DND-41 (cell line): Measurements from ENCODE around the gene MVK.

Experiments
- EZH2 ChIP-seq: IDR thresholded peaks from 3 replicates; pipeline ENCODE4 v1.6.1; 2012; ENCODE audit warnings: borderline replicate concordance, low read depth, mild to moderate bottlenecking, moderate library complexity, low read length, inconsistent platforms; ENCODE audit not compliant: severe bottlenecking
- TF ChIP-seq, protein P1 (sequence below): IDR thresholded peaks from 2 replicates; pipeline ENCODE4 v1.5.1; 2012; ENCODE audit warnings: borderline replicate concordance, low read length, moderate library complexity, mild to moderate bottlenecking; ENCODE audit not compliant: poor library complexity, severe bottlenecking; ENCODE audit errors: extremely low read depth

DNA sequence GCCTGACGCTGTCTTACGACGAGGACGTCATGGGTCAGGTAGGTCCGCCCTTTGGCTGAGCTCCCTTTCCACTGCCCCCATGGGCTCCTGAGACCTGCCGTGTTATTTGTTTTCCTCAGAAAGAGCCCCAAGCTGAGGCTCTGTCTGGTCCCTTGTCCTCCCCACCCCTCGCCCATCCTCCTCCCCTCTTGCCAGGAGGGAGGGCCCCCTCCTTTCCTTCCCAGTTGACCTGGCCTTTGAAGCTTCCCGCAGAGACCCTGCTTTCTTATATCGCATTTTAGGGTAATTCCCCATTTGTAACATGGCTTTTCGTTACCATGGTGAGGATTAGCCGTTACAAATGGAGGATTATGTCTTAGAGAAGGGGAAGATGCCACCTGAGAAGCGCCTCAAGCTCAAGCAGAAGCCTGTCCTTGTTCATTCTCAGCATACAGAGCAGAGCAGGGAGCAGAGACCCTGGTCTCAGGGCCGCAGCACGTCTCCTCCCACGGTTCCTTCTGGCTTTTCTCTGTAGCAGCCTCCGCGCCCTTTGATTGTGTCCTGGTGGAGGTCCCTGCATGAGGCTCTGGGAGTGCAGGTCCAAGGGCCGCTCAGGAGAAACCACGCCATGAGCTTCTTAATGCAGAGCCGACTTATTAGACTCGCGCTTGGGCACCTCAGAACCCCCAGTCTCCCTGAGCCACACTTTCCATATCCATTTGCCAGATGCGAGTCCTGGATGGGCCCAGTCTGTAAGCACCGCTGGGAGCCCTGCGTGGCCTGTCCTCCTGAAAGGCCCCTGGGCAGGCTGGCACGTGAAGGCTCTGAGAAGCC is 48.9 kb upstream of the MVK start:
- TF ChIP-seq, protein P1, sequence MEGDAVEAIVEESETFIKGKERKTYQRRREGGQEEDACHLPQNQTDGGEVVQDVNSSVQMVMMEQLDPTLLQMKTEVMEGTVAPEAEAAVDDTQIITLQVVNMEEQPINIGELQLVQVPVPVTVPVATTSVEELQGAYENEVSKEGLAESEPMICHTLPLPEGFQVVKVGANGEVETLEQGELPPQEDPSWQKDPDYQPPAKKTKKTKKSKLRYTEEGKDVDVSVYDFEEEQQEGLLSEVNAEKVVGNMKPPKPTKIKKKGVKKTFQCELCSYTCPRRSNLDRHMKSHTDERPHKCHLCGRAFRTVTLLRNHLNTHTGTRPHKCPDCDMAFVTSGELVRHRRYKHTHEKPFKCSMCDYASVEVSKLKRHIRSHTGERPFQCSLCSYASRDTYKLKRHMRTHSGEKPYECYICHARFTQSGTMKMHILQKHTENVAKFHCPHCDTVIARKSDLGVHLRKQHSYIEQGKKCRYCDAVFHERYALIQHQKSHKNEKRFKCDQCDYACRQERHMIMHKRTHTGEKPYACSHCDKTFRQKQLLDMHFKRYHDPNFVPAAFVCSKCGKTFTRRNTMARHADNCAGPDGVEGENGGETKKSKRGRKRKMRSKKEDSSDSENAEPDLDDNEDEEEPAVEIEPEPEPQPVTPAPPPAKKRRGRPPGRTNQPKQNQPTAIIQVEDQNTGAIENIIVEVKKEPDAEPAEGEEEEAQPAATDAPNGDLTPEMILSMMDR: no peak
- no peak for TF ChIP-seq EZH2
